ENCODE data around the gene ARHGAP4. TPM values are rescaled to one million over a fixed set of nuclear protein-coding genes. Genes with fewer than 3 reads are reported as not detected.

Gene ARHGAP4
- total and polyA plus RNA-seq, 7 donors = 5.1 to 8.0 (median 6.8) TPM

DNA sequence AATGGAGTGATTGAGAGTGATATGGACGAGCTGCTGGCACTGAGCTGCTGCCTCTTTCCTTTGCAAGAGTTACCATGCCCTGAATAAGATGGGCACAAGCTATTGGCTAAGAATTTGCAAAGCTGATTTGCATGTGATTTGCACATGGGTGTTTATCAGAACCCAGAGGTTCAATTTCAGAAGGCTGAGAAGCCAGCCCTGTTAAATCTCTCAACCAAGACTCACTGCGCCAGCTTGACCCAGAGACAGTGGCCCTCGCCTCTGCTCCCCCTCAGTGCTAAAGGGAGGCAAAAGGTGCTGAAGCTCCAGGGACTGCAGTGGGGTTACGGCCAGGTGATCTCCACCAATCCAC lies 701 bp downstream of the ARHGAP4 start:
- ATAC-seq = no peak
- Histone ChIP-seq H3K9me3 (no peaks in the 10 kb centered on the region), H3K4me3 (peak overlapping the region; percentile 86), H3K27ac (no peak overlapping the region), H3K4me1 (peaks cover 39% of the 10 kb centered on the region), H3K27me3 (ENCODE audit: insufficient read depth in 3 of 3, low read length in 2 of 3) (peaks cover 0 to 3% (median 0%) of the 10 kb centered on the region in 3 donors), H3K36me3 (ENCODE audit: insufficient read depth in 1 of 2, low read depth in 1 of 2) (peaks cover 3 to 13% of the 10 kb centered on the region in 2 donors)
- intact Hi-C loops (cut with DNase I) = no loop called here
- TF ChIP-seq, protein P1, sequence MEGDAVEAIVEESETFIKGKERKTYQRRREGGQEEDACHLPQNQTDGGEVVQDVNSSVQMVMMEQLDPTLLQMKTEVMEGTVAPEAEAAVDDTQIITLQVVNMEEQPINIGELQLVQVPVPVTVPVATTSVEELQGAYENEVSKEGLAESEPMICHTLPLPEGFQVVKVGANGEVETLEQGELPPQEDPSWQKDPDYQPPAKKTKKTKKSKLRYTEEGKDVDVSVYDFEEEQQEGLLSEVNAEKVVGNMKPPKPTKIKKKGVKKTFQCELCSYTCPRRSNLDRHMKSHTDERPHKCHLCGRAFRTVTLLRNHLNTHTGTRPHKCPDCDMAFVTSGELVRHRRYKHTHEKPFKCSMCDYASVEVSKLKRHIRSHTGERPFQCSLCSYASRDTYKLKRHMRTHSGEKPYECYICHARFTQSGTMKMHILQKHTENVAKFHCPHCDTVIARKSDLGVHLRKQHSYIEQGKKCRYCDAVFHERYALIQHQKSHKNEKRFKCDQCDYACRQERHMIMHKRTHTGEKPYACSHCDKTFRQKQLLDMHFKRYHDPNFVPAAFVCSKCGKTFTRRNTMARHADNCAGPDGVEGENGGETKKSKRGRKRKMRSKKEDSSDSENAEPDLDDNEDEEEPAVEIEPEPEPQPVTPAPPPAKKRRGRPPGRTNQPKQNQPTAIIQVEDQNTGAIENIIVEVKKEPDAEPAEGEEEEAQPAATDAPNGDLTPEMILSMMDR (IDR thresholded peaks at IDR 0.05) = no peak
- WGBS, 3 donors = 90 to 95% (median 91%) methylated on average over 4 of the region's 4 CpGs
- no peak for DNase-seq

DNA sequence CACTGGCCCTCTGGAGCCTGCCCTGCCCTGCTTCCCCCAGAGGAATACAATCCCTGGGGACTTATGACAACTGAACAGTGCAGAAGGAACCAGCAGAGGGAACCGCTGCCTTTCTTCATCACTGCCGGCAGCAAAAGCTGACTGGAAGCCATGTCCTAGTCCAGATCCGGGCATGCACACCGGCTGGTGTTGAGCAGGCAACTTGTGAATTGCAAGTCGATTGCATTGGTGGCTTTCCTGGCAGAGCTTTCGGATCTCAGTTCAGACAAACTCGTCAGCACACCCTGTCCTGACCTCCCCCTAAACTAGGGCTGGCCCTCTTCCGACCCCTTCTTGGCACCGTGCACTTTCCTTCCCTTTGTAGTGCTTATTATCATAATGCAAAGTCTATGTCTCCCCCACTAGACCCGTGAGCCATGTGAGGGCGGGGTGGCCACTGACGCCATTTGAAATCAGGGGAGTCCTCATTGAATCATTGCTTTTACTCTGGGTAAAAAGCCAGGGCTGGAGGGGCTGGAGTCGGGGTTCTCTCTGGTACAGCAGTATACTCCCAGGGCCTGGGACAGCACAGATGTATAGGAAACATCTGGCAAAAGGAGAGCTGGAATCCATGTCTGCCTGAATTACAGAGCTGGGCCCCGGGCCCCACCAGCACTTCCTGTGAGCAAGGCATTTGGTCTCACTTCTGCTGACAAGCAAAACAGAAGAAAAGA lies 1.8 kb downstream of the ARHGAP4 start:
- intact Hi-C loops (cut with DNase I) = no loop called here
- H3K36me3 ChIP-seq (ENCODE audit: insufficient read depth in 1 of 2, low read depth in 1 of 2) = peaks cover 0 to 2% of the 10 kb centered on the region in 2 donors
- ATAC-seq (no peak), DNase-seq (no peak)
- H3K4me1 ChIP-seq = peaks cover 39% of the 10 kb centered on the region
- TF ChIP-seq, protein P1 (IDR thresholded peaks at IDR 0.05) = no peak
- no peak overlapping the region for H3K27ac ChIP-seq
- H3K9me3 ChIP-seq = no peaks in the 10 kb centered on the region
- no peak overlapping the region for H3K4me3 ChIP-seq
- WGBS, 3 donors = 29 to 48% (median 31%) methylated on average over 14 of the region's 14 CpGs
- H3K27me3 ChIP-seq (ENCODE audit: insufficient read depth in 3 of 3, low read length in 2 of 3) = peaks cover 0 to 7% (median 0%) of the 10 kb centered on the region in 3 donors

DNA sequence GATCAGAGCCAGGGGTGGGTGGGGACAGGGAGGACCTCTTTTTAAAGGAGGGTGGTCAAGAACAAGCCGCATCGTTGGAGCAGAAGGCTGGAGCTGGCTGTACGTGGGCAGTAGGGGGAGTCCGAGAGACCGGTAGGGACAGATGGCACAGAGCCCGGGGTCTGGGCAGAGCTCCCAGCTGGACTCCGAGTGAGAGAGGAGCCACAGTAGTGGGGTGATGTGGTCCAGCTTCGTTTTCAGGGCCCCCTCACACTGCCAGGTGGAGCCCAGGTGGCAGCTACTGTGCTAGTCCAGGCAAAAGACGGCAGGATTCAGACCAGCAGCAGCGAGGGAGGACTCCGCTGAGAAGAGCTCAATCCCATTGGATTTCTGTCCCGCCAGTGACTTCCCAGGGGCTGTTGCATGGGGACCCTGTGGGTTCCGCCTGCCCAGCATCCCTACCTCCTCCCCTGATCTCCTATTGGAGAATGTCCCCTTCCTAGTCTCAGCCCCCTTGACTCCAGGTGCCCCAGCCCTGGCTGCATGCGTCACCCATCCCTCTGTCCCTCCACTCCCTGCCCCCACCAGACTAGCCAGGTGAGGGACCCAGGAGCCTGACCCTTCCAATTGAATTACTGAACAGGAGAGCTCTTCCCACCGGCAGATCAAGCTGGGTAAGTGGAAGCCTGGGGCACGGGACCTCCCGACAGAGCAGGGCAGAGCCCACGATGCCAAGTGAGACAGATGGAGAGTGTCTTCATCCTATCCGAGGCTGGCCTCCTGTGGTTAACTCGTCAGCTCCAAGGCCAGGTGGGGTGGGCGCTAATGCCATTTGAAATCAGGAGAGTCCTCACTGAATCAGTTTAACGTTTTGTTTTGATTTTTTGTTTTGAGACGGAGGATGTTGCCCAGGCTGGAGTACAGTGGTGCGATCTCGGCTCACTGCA lies 2.9 kb downstream of the ARHGAP4 start:
- no peaks in the 10 kb centered on the region for H3K9me3 ChIP-seq
- H3K36me3 ChIP-seq (ENCODE audit: insufficient read depth in 1 of 2, low read depth in 1 of 2) = no peaks in the 10 kb centered on the region
- intact Hi-C loops (cut with DNase I) = no loop called here
- H3K27ac ChIP-seq = no peak overlapping the region
- H3K27me3 ChIP-seq (ENCODE audit: insufficient read depth in 3 of 3, low read length in 2 of 3) = peaks cover 0 to 7% (median 0%) of the 10 kb centered on the region in 3 donors
- TF ChIP-seq, protein P1 (IDR thresholded peaks at IDR 0.05) = peak; percentile 60
- 36 to 51% (median 40%) methylated on average over 17 to 25 of the region's 25 CpGs for WGBS, 3 donors
- H3K4me3 ChIP-seq = no peak overlapping the region
- DNase-seq = peak; percentile 83 to 91
- peaks cover 30% of the 10 kb centered on the region for H3K4me1 ChIP-seq
- ATAC-seq = peak; percentile 57 to 79 (median 71)

DNA sequence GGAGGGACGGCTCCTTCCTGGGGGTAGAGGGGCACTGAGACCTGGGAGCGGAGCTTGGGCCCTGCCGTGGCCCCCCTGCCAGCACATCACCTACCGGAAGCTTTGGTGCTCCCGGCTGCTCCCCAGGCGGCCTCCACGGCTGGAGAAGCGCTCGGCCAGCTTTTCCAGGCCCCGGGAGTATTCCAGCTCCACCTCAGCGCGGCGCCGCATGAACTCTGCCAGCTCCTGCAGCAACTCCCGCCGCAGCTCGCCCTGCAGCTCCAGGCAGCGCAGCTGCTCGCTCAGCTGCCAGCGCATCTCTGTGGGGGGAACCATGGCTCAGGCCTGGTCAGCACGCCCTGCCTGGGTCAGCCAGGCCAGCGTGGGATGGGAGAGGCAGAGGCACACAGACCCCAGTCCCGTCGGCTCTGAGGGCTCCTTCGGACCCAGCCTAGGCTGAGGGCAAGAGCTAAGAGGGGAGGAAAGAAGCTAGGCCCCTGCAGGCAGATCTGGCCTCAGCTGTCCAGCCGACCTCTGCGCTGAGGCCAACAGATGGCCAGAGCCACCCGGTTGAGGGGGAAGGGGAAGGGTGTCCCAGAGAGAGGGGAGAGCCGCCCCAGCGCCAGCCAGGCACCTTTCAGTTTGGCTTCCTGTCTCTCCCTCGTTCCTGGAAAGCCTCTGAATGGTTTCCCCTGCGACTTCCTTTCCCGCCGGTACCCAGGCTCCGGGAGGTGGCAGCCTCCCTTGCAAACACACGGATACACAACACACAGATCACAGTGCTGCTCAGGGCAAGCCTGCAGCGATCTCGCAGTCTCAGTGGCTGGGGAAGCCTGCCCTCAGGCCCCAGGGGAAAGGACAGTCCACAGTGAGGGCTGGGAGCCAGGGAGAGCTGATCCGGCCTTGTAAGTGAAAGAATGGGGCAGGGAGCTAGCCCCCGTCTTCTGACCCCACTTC lies 4.3 kb downstream of the ARHGAP4 start:
- Histone ChIP-seq H3K27me3 (ENCODE audit: insufficient read depth in 3 of 3, low read length in 2 of 3) (peaks cover 0 to 7% (median 0%) of the 10 kb centered on the region in 3 donors), H3K27ac (no peak overlapping the region), H3K4me3 (peak overlapping the region; percentile 7), H3K9me3 (no peaks in the 10 kb centered on the region), H3K4me1 (peaks cover 20% of the 10 kb centered on the region), H3K36me3 (ENCODE audit: insufficient read depth in 1 of 2, low read depth in 1 of 2) (no peaks in the 10 kb centered on the region)
- peak in 2 of 4 donors; percentile 11 to 22 for ATAC-seq
- DNase-seq = no peak
- TF ChIP-seq, protein P1 (IDR thresholded peaks at IDR 0.05) = no peak
- 13 to 46% (median 22%) methylated on average over 10 to 40 of the region's 40 CpGs for WGBS, 3 donors
- intact Hi-C loops (cut with DNase I) = no loop called here
